NCI-H1105 (cell line): ENCODE data around the gene ATP2A1.
"Not testable (repeated sequence)": the region's sequence is repeated elsewhere in the genome, so short reads cannot be mapped to it uniquely, and the experiment has no call there.

ENCODE experiments used
- DNase-seq: peaks from one replicate; lab custom pipeline; 2025; lab: John Stamatoyannopoulos, UW

Gene ATP2A1

DNA sequence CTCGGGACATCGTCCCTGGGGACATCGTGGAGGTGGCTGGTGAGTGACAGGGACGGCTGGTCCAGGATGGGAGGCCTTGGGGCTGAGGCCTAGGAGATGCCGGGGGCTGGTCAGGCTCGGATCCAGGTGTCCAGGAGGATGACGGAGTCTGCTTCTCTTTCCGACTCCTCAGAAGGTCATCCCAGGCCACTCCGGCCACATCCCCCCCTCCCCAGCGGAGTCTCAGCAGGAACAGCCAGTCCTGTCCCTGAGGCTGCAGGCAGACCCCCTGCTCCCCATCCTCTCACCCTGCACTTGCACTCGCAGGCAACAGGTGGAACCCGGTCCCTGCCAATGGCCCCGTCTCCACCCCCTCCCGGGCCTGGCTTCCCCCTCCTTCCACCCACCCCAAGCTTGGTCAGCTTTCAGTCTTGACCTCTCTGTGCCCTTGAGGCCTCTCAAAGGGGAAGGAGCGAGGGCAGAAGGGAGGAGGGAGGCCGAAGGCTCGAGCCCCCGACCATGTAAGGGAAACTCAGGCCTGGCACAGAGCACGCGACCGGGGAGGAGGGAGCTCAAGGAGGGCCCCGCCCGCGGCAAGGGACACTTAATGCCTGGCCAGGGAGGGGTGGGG lies 4.4 kb downstream of the ATP2A1 start:
- no peak for DNase-seq

DNA sequence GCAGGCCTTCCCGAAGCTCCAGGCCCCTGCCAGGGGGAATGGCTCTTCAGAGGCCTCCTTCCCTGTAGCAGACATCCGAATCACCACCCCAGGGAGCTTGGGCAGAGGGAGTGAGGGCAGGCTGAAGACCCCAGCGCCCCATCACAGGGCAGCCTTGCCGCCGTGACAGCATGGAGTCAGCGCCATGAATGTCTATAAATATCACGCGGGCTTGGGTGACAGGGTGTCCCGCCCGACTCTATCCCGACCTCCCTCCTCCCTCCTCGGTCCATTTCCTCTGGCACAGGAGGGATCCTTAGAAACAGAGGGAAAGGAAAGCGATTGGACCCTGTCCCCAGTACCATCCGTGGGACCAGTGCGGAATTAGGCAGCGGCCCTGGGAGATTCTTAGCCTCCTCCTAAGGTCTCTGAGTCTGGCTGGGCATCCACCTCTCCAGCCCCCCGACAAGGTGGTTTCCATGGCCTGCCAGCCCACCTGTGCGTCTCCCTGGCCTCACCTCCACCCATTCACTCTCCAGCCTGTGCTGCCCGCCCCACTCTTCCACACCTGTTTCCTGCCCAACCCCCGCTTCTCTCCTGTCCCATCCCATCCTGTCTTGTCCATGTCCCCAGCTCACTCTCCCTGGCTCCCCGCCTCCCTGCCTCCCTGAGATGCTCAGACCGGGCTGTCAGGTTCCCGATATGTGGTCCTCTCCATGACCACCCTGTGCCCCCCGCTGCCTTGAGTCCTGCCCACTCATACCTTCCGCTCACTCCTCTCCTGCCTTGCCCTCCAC lies 5.1 kb downstream of the ATP2A1 start:
- no peak for DNase-seq

DNA sequence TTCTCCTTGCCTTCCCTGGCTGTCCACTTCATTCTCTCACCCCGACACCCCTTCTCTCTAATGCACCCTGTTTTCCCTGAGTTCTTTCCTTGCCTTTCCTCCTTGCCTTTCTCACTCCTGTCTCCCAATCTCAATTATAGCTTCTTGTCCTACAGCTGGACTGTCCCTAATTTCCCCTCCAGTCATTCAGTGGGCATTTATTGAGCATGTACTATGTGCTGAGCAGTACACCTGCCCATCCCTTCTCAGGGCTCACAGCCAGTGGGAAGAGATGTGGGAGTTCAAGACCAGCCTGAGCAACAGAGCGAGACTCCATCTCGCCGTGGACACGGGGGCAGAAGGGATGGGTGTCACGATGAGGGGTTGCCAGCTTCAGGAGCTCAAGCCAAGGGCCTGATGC lies 5.8 kb downstream of the ATP2A1 start:
- DNase-seq: no peak

DNA sequence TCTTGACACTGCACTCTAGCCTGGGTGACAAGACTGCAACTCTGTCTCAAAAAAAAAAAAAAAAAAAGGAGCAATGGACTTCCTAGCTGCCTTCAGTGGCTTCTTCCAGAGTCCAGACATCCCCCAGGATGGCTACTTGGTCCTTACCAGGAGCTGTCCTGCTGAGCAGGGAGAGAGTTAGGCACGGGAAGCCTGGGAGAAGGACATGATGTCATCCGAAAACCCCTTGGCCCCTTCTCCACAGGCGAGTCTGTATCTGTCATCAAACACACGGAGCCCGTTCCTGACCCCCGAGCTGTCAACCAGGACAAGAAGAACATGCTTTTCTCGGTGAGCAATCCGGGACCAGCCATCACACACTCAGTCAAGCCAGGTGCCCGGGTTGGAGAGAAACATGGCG lies 8.7 kb downstream of the ATP2A1 start:
- DNase-seq: no peak

DNA sequence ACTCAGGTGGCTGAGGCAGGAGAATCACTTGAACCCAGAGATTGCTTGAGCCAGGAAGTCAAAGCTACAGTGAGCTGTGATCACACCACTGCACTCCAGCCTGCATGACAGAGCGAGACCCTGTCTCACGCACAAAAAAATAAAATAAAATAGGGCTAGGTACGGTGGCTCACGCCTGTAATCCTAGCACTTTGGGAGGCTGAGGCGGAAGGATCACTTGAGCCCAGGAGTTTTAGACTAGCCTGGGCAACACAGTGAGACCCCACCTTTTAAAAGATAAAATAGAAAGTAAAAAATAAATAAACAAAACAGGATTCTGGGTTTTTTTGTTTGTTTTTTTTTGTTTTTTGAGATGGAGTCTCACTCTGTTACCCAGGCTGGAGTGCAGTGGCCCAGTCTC lies 12.1 kb downstream of the ATP2A1 start:
- DNase-seq: not testable (repeated sequence)

DNA sequence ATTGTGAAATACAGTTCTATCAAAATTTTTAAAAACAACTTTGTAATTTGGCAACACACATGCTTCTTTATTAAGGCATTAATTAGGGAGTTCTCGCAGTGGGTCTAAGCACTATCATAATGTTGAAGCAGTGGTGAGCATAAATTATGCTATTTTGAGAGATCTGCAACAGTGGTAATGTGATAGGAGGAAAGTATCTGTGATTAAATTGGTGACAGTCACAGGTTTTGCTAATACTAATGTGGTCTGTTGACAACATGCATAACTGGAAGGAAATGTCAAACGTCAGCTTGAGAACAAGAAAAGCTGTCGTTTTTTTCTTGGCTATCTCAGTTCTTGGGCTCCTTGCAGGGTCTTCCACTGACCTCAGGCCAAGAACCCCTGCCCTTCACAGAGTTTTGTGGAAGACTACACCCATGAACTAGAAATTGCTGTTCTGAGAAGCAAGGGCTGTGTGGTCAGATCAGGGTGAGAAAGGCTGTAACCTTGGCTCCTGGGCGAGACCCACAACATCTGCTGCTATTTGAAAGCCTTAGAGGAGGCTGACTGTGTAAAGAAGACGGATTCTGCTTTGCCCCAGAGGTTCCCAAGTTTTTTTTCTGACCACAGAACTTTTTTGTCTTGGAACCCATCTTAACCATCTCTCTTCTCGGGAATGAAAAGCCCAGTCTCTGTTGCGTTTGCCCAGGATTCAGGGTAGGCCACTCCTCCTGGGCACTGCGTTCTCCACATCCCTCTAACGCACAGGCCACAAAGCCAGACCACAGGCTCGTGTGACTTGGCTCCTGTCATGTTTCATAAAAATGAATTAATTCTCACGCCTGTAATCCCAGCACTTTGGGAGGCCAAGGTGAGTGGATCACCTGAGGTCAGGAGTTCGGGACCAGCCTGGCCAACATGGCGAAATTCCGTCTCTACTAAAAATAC lies 13.9 kb downstream of the ATP2A1 start:
- no peak for DNase-seq

DNA sequence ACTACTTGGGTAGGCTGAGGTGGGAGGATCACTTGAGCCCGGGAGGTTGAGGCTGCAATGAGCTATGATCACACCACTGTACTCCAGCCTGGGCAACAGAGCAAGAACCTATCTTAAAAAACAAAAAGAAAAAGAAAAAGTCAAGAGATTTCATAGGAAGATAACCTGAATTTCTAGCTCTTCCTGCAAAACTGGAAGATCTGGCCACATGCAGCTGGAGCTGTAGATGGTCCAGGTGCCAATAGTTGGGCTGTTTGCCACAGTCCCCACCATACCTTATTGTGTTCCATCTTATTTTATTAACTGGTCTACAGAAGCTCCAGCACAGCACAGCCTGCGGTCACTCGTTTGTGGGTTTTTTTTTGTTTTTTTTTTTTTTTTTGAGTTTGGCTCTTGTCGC lies 15.0 kb downstream of the ATP2A1 start:
- no peak for DNase-seq

DNA sequence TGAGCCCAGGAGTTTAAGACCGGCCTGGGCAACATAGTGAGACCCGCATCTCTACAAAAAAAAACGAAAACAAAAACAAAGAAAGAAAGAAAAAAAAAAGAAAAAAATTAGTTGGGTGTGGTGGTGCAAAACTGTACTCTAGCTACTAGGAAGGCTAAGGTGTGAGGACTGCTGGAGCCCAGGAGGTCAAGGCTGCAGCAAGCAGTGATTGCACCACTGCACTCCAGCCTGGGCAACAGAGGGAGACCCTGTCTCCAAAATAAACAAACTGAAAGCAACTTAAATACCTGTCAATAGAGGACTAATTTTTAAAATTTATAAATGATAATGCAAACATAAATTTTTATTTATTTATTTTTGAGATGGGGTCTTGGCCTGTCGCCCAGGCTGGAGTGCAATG lies 17.3 kb downstream of the ATP2A1 start:
- no peak for DNase-seq

DNA sequence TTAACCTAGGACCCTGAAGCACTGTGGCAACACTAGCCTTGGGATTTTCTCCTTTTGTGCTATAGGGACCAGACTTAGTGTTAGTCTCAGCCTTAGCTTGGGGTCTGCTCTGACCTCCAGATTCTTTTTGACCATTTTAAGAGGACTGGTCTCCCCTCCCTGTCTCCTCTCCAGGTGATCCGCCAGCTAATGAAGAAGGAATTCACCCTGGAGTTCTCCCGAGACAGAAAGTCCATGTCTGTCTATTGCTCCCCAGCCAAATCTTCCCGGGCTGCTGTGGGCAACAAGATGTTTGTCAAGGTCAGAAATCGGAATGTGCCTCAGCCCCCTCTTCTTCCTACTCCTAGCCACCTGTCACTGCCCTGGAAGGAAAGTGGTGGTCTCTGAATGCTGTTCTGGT lies 19.5 kb downstream of the ATP2A1 start:
- no peak for DNase-seq

DNA sequence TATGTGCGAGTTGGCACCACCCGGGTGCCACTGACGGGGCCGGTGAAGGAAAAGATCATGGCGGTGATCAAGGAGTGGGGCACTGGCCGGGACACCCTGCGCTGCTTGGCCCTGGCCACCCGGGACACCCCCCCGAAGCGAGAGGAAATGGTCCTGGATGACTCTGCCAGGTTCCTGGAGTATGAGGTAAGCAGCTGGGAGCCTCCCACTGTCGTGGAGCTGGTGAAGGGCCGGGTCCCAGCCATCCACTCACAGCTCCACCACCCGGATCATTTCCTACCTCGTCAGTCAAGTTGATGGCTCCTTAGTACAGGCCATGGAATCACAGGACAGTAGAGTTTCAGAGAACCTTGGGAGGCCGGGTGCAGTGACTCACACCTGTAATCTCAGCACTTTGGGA lies 20.0 kb downstream of the ATP2A1 start:
- no peak for DNase-seq

DNA sequence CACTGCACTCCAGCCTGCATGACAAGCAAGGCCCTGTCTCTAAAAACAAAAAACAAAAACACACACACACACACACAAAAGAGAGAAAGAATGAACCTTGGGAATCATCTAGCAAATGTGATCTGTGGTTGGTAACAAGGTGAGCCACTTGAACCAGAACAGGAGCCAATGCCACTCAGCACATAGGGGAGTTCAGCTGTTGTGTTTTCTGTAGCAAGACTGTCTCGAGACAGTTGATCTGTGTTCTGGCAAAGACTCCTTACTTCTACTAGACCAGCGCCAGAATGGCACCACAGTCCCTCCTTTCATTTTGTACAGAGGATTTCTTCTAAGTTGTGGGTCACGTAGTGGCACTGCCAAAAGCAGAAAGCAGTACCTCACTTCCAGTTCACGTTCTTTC lies 20.7 kb downstream of the ATP2A1 start:
- DNase-seq: no peak

DNA sequence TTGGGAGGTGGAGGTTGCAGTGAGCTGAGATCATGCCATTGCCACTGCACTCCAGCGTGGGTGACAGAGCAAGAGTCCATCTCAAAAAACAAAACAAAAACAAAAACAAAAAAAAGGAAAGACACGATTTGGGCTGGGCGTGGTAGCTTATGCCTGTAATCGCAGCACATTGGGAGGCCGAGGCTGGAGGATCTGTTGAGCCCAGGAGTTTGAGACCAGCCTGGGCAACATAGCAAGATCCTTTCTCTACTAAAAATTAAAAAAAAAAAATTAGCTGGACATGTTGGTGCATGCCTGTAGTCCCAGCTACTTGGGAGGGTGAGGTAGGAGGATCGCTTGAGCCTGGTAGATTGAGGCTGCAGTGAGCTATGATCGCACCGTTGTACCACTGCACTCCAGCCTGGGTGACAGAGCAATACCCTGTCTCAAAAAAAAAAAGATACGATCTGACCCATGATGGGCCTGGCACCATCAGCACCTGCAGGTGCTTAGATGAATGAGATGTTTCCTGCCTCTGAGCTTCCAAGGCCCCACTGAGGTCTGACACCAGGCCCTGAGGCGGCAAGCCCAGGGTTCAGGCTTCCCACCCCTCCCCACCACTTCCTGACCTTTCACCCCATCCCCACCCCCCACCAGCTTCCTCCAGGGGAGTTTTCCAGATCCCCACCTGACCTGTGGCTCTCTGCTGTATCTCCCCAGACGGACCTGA lies 21.7 kb downstream of the ATP2A1 start:
- no peak for DNase-seq

DNA sequence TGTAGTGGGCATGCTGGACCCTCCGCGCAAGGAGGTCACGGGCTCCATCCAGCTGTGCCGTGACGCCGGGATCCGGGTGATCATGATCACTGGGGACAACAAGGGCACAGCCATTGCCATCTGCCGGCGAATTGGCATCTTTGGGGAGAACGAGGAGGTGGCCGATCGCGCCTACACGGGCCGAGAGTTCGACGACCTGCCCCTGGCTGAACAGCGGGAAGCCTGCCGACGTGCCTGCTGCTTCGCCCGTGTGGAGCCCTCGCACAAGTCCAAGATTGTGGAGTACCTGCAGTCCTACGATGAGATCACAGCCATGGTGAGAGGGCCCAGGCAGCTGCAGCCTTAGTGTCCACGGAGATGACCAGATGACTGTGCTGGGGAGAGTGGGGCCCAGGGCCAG lies 22.3 kb downstream of the ATP2A1 start:
- no peak for DNase-seq

DNA sequence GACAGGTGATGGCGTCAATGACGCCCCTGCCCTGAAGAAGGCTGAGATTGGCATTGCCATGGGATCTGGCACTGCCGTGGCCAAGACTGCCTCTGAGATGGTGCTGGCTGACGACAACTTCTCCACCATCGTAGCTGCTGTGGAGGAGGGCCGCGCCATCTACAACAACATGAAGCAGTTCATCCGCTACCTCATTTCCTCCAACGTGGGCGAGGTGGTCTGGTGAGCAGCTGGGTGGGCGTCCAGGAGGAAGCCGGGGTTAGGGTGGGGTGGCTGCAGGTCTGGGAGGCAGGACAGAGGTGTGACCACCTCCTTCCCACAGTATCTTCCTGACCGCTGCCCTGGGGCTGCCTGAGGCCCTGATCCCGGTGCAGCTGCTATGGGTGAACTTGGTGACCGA lies 23.6 kb downstream of the ATP2A1 start:
- no peak for DNase-seq

DNA sequence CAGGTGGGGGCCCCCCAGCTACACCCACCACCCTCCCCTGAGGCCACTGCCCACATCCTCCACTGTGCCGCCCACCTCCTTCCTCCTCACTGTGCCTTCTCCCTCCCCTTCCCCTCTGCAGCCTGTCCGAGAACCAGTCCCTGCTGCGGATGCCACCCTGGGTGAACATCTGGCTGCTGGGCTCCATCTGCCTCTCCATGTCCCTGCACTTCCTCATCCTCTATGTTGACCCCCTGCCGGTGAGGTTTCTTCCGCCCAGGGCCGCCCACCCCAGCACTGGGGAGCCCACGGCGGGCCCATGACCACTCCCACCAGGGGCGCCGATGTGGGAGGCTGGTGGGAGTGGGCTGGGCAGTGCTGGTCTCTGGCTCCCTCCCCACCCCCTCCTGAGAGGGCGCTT lies 24.6 kb downstream of the ATP2A1 start:
- no peak for DNase-seq

DNA sequence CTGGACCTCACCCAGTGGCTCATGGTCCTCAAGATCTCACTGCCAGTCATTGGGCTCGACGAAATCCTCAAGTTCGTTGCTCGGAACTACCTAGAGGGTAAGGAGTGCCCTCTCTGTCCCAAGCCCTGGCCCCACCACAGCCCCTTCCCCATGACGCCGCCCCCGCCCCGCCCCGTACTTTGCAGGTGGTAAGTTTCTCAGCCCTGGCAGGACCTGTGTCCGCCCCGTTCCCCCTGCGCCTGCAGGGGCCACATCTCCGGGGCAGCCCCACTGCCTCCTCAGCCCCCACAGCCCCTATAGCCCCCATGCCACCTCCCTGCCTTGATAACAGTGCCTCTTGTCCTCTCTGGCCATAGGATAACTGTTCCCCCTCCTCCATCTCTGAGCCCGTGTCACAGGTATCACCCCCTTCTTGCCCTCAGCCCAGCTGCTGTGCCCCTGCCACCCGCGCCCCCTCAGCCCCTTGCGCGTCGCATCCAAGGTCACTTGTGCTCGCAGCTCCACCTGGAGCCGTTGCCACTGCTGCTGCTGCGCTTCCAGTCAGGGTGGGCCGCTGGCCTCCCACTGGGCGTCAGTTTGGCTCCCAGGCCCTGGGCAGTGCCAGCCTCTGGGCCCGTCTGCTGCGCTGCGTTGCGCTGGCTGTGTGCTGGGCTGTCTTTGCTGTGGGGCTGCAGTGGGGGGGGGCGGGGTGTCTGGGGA lies 25.2 kb downstream of the ATP2A1 start:
- DNase-seq: no peak

DNA sequence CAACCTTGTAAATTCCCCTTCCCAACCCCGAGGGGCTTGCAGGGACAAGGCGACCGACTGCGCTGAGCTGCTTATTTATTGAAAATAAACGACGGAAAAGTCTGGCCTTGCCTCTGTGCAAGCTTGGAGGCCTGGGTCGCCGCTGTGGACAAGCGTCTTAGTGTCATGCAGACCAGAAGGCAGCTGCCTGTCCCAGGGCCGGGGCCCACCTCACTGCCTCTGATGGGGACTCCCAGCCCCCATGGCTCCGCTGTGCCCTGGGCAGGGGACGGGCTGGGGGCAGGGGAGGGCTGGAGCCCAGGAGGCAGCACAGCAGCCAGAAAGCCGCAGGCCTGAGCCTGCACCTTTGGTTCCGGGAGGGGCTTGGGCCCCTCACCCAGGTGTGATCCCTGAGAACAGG lies 26.1 kb downstream of the ATP2A1 start:
- DNase-seq: no peak

DNA sequence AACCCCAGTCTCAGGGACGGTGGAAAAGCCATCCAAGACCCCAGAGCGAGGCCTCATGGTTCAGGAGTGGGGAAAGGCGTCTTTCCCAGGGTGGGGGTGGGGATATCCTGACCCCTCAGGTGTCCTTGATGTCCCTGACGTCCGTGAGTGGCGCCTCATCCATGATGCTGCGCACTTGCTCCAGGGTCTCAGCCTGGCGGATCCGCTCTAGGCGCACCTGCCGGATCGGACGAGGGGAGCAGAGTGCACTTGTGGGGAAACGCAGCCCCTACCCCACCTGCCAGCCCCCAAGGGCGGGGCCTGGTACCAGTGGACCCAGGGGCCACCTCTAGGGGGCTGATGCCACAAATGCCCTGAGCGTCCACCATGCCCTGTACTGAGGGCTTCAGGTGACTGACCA lies 26.5 kb downstream of the ATP2A1 start:
- DNase-seq: no peak

DNA sequence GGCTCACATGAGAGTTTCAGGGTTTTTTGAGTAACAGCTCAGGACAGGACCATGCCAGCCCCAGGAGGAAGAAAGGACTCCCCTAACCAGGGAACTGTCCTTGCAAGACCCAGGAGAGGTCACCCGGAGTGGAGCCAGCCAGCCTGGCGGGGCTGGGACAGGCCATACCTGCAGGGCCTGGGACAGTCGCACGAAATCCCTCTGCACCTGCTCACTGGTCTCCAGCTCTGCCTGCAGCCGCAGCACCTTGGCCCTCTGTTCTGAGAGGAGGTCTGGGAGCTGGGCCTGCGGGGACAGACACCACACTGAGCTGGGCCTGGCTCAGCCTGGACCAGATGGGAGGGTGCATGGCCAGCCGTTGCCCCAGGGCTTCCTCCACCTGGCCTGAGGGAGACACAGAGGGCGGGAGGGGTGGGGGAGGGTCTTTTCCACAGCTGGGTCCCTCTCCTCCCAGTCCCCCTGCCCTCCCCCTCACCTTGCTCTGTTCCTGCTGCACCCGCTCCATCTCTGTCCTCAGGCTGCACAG lies 27.0 kb downstream of the ATP2A1 start:
- DNase-seq: no peak

DNA sequence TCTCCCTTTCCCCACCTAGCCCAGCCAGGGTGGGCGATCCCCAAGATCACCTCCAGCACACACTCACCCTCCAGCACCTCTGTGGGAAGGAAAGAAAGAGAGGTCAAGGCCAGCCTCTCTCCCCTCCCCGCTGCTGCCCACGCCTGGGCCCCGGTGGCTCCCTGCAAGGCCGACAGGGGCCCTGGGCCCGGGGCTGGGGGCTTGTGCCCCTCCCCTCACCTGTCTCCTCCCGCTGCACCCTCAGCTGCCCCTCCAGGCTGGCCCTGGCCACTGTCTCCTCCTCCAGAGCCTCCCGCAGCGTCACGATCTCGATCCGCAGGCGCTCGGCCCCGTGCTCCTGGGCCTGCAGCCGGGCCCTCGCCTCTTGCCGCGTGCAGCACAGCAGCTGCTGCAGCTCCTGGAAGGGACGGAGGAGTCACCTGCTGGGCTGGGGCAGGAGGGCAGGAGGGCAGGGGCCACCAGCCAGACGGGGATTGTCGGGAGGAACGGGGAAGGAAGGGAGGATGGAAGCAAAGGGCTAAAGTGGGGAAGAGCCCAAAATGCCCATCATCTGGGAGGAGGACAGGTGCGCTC lies 27.6 kb downstream of the ATP2A1 start:
- no peak for DNase-seq
